ENCODE data around the gene CHRM2. TPM values are rescaled to one million over a fixed set of nuclear protein-coding genes. Genes with fewer than 3 reads are reported as not detected.

CHRM2 gene
- total and polyA plus RNA-seq, 9 donors: 0.05 to 0.69 (median 0.42) TPM; not detected in 2

DNA sequence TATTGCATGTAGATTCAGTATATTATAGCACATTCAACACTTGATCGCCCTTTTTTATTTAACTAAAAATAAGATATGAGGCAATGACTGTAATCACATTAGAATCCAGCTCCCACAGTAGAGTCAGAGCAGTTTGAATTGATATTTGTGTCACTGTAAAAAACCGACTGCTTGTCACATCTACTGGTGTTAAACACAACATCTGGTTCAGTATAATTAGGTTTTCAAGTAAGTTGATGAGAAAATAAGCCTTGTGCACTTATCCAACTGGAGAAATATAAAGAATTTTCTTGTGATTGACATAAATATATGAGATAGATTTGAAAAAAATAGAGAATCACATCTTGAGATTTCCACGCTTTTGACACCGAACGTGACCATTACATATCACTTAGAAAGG lies 69.0 kb downstream of the CHRM2 start:
- H3K36me3 ChIP-seq: no peaks in the 10 kb centered on the region
- DNase-seq: no peak
- no peaks in the 10 kb centered on the region for H3K4me1 ChIP-seq (ENCODE audit: insufficient read depth)
- WGBS, 3 donors: 87 to 91% (median 91%) methylated on average over 5 of the region's 5 CpGs
- no peaks in the 10 kb centered on the region for H3K27me3 ChIP-seq
- TF ChIP-seq, protein P1, sequence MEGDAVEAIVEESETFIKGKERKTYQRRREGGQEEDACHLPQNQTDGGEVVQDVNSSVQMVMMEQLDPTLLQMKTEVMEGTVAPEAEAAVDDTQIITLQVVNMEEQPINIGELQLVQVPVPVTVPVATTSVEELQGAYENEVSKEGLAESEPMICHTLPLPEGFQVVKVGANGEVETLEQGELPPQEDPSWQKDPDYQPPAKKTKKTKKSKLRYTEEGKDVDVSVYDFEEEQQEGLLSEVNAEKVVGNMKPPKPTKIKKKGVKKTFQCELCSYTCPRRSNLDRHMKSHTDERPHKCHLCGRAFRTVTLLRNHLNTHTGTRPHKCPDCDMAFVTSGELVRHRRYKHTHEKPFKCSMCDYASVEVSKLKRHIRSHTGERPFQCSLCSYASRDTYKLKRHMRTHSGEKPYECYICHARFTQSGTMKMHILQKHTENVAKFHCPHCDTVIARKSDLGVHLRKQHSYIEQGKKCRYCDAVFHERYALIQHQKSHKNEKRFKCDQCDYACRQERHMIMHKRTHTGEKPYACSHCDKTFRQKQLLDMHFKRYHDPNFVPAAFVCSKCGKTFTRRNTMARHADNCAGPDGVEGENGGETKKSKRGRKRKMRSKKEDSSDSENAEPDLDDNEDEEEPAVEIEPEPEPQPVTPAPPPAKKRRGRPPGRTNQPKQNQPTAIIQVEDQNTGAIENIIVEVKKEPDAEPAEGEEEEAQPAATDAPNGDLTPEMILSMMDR (IDR thresholded peaks at IDR 0.05): no peak
- no peak for TF ChIP-seq POLR2A (IDR thresholded peaks at IDR 0.05)
- TF ChIP-seq EP300 (IDR thresholded peaks at IDR 0.05): no peak
- H3K27ac ChIP-seq: no peak overlapping the region
- no peak overlapping the region for H3K4me3 ChIP-seq
- no peaks in the 10 kb centered on the region for H3K9me3 ChIP-seq
- intact Hi-C loops (cut with DNase I): no loop called here

DNA sequence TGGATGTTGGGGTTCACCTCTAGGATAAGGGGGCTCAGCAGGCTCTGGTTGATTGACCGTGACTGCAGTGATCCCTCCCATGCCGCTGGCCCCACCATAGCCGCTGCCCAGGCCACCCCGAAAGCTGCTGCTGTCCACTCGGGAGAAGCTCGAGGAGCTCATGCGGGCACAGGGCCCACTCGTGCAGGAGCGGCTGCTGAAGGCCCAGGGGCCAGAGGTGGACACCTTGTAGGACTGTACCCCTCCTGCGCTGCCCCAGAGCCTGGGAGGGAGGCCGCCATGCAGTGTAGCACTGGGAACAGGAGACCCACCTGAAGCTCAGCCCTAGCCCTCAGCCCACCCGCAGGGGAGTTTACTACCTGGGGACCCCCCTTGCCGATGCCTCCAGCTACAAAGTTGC lies 70.0 kb downstream of the CHRM2 start:
- H3K36me3 ChIP-seq: no peaks in the 10 kb centered on the region
- H3K4me3 ChIP-seq: no peak overlapping the region
- TF ChIP-seq EP300 (IDR thresholded peaks at IDR 0.05): no peak
- DNase-seq: no peak
- intact Hi-C loops (cut with DNase I): no loop called here
- no peaks in the 10 kb centered on the region for H3K27me3 ChIP-seq
- WGBS, 3 donors: 91 to 94% (median 91%) methylated on average over 13 of the region's 13 CpGs
- no peak overlapping the region for H3K27ac ChIP-seq
- no peaks in the 10 kb centered on the region for H3K9me3 ChIP-seq
- no peaks in the 10 kb centered on the region for H3K4me1 ChIP-seq (ENCODE audit: insufficient read depth)

DNA sequence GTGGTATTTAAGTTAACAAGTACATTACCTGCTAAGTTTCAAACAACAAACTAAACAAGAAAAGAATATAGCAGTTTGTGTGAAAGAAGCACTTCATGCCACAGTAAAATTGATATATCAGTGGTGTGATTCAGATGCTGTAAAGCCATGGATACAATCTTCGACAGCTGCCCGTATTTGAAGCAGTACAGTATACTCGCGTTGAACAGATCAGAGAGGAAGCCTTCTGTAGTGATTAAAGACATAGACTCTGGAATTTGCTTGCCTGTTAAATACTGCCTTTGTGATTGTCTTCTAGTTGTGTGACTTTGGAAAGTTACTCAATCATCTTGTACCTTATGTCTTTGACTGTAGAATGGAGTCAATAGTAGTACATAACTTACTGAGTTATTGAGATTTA lies 71.7 kb downstream of the CHRM2 start:
- Histone ChIP-seq H3K4me1 (ENCODE audit: insufficient read depth) (no peaks in the 10 kb centered on the region), H3K9me3 (no peaks in the 10 kb centered on the region), H3K27ac (no peak overlapping the region), H3K27me3 (no peaks in the 10 kb centered on the region), H3K4me3 (no peak overlapping the region), H3K36me3 (no peaks in the 10 kb centered on the region)
- intact Hi-C loops (cut with DNase I): no loop called here
- TF ChIP-seq, protein P1 (IDR thresholded peaks at IDR 0.05): no peak
- no peak for TF ChIP-seq POLR2A (IDR thresholded peaks at IDR 0.05)
- no peak for TF ChIP-seq EP300 (IDR thresholded peaks at IDR 0.05)
- 85 to 93% (median 87%) methylated on average over 4 of the region's 4 CpGs for WGBS, 3 donors
- no peak for DNase-seq

DNA sequence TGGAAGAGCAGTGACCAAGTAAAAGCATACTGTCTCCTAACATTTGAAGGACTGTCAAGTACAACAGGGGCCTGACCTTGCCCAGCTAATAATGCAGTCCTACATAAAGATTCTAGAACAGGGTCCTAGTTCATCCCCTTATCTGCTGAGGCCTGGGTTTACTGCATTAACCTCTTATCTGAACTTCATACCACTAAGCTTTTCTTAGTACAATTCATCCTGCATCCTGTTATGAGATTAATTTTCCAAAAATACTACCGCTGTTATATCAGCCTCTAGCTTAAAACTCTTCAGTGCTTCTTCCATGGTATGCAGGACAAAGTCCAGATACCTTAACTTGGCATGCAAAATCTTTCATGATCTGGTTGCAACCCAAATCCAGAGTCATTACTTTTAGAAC lies 72.5 kb downstream of the CHRM2 start:
- intact Hi-C loops (cut with DNase I): no loop called here
- no peaks in the 10 kb centered on the region for H3K27me3 ChIP-seq
- H3K4me3 ChIP-seq: no peak overlapping the region
- no peaks in the 10 kb centered on the region for H3K9me3 ChIP-seq
- no peak overlapping the region for H3K27ac ChIP-seq
- TF ChIP-seq EP300 (IDR thresholded peaks at IDR 0.05): no peak
- no peak for TF ChIP-seq POLR2A (IDR thresholded peaks at IDR 0.05)
- TF ChIP-seq, protein P1 (IDR thresholded peaks at IDR 0.05): no peak
- 73 to 81% (median 80%) methylated on average over 1 of the region's 1 CpG for WGBS, 3 donors
- no peaks in the 10 kb centered on the region for H3K36me3 ChIP-seq
- no peak for DNase-seq
- no peaks in the 10 kb centered on the region for H3K4me1 ChIP-seq (ENCODE audit: insufficient read depth)

DNA sequence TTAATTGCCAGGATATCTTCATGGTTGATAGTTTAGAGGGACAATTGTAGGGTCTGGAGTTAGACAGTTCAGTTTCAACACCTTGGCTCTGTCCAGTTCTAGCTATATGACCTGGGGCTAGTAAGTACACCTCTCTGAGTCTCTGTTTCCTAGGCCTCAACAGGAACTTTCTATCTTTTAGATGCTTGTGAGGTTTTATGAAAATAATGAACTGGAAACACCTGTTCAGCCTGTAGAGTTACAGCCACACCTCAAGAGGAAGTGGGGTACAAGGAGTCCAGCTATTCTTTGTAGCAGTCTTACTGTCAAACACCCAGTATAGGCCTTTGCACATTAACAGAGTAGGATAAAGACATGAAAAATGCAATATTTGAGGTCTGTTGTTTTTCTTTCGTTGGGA lies 73.4 kb downstream of the CHRM2 start:
- no peak for TF ChIP-seq POLR2A (IDR thresholded peaks at IDR 0.05)
- TF ChIP-seq EP300 (IDR thresholded peaks at IDR 0.05): no peak
- TF ChIP-seq, protein P1 (IDR thresholded peaks at IDR 0.05): no peak
- WGBS, 3 donors: 61 to 78% (median 71%) methylated on average over 1 of the region's 1 CpG
- no peaks in the 10 kb centered on the region for H3K4me1 ChIP-seq (ENCODE audit: insufficient read depth)
- DNase-seq: no peak
- no peaks in the 10 kb centered on the region for H3K9me3 ChIP-seq
- no peaks in the 10 kb centered on the region for H3K27me3 ChIP-seq
- no peak overlapping the region for H3K27ac ChIP-seq
- no peaks in the 10 kb centered on the region for H3K36me3 ChIP-seq
- intact Hi-C loops (cut with DNase I): no loop called here
- H3K4me3 ChIP-seq: no peak overlapping the region
